HCT116 (cell line): ENCODE data around the gene HNF1B. TPM values are rescaled to one million over a fixed set of nuclear protein-coding genes. Genes with fewer than 3 reads are reported as not detected.

Experiments
- ATAC-seq: fragments of 200-7000 bp; cut with Tn5 transposase; 2 replicates; pipeline ENCODE4 v1.9.1; 2020; ENCODE audit warnings: mild to moderate bottlenecking, moderate library complexity
- BruUV-seq: library from RNA; stranded (reverse); fragments of 400-500 nt; replicated peaks from 2 replicates; lab custom pipeline; 2021; lab: Mats Ljungman, UMichigan
- CTCF ChIA-PET: fragments of 300-600 bp; sonication (Branson Sonifier 250); formaldehyde crosslinking; loops from one replicate; lab custom pipeline; 2021; ENCODE audit warnings: antibody characterized with exemption; lab: Charles Lee
- POLR2A ChIA-PET: fragments of 300-600, 350-600 bp; sonication (Branson Sonifier 250); formaldehyde crosslinking; loops from one replicate; lab custom pipeline; 2021; ENCODE audit warnings: antibody characterized with exemption; lab: Charles Lee
- RAD21 ChIA-PET, 2 experiments: fragments of 300-600 bp; sonication (Branson Sonifier 250); formaldehyde crosslinking; loops; one replicate each; lab custom pipeline; 2023; ENCODE audit warnings: low total read pairs in 2 of 2; ENCODE audit not compliant: uncharacterized antibody in 2 of 2, unreplicated experiment in 2 of 2, low non-redundant PET in 1 of 2; lab: Charles Lee
- DNase-seq: peaks from one replicate; pipeline ENCODE4 v3.0.0-alpha.2; 2010; ENCODE audit warnings: low read depth, low spot score
- H2AFZ ChIP-seq: fragments of 200-600 bp; shearing (Covaris generic), sonication (generic); 2 replicates; pipeline ENCODE4 v1.6.1; 2017; ENCODE audit warnings: low read depth, mixed run types, mixed read lengths, antibody characterized with exemption, low read length; ENCODE audit not compliant: poor library complexity, severe bottlenecking
- H3K27ac ChIP-seq: 2 replicates; pipeline ENCODE4 v1.5.1; 2012; ENCODE audit warnings: low read depth, low read length
- H3K27me3 ChIP-seq: fragments of 200-600 bp; sonication (generic); 2 replicates; pipeline ENCODE4 v1.6.1; 2016; ENCODE audit warnings: mixed run types, low read length, mixed read lengths; ENCODE audit not compliant: insufficient read depth
- H3K36me3 ChIP-seq, 2 experiments: fragments of 200-500 bp in 1 of 2; fragments of 200-600 bp in 1 of 2; sonication (Bioruptor generic) in 1 of 2; sonication (generic) in 1 of 2; 2 replicates each; pipeline versions ENCODE4 v1.5.1 to v1.6.1; 2014 to 2016; ENCODE audit warnings: low read length in 2 of 2, inconsistent platforms in 1 of 2, mixed read lengths in 1 of 2, mixed run types in 1 of 2; ENCODE audit not compliant: insufficient read depth in 2 of 2, control insufficient read depth in 1 of 2
- H3K4me1 ChIP-seq, 2 experiments: fragments of 200-600 bp in 1 of 2; sonication (generic) in 1 of 2; 2 replicates each; pipeline versions ENCODE4 v1.5.1 to v1.6.1; 2012 to 2017; ENCODE audit warnings: low read length in 2 of 2, inconsistent platforms in 1 of 2, mild to moderate bottlenecking in 1 of 2, mixed read lengths in 1 of 2, mixed run types in 1 of 2, moderate library complexity in 1 of 2; ENCODE audit not compliant: insufficient read depth in 2 of 2, control insufficient read depth in 1 of 2
- H3K4me2 ChIP-seq: fragments of 200-600 bp; sonication (generic); 2 replicates; pipeline ENCODE4 v1.6.1; 2017; ENCODE audit warnings: mixed run types, low read length, mixed read lengths
- H3K4me3 ChIP-seq, 2 experiments: fragments of 200-600 bp in 1 of 2; sonication (generic) in 1 of 2; replicated peaks in 1 of 2; 2 replicates each; pipeline ENCODE4 v1.5.1; 2011 to 2016; ENCODE audit warnings: low read length in 2 of 2, control low read depth in 1 of 2, low read depth in 1 of 2, mild to moderate bottlenecking in 1 of 2, mixed read lengths in 1 of 2, mixed run types in 1 of 2
- H3K79me2 ChIP-seq: fragments of 200-600 bp; sonication (generic); 2 replicates; pipeline ENCODE4 v1.6.1; 2017; ENCODE audit warnings: mild to moderate bottlenecking, mixed run types, low read length, moderate library complexity, mixed read lengths; ENCODE audit not compliant: insufficient read depth
- H3K9ac ChIP-seq: fragments of 200-600 bp; sonication (generic); 2 replicates; pipeline ENCODE4 v1.6.1; 2016; ENCODE audit warnings: low read length, mixed read lengths
- H3K9me2 ChIP-seq: fragments of 200-600 bp; sonication (generic), shearing (Covaris generic); 2 replicates; pipeline ENCODE4 v1.6.1; 2017; ENCODE audit warnings: mixed run types, mild to moderate bottlenecking, moderate library complexity; ENCODE audit not compliant: insufficient read depth
- H3K9me3 ChIP-seq, 2 experiments: fragments of 200-500 bp in 1 of 2; fragments of 200-600 bp in 1 of 2; sonication (Bioruptor generic) in 1 of 2; sonication (generic) in 1 of 2; 2 replicates each; pipeline ENCODE4 v1.6.1; 2014 to 2017; ENCODE audit warnings: low read length in 2 of 2, mixed read lengths in 2 of 2, inconsistent platforms in 1 of 2, low read depth in 1 of 2, mild to moderate bottlenecking in 1 of 2, mixed run types in 1 of 2, moderate library complexity in 1 of 2; ENCODE audit not compliant: control insufficient read depth in 1 of 2, insufficient read depth in 1 of 2
- H4K20me1 ChIP-seq: fragments of 200-600 bp; sonication (generic), shearing (Covaris generic); 2 replicates; pipeline ENCODE4 v1.6.1; 2017; ENCODE audit warnings: mixed run types, mild to moderate bottlenecking, moderate library complexity; ENCODE audit not compliant: insufficient read depth
- CEBPB ChIP-seq: IDR thresholded peaks from 2 replicates; pipeline ENCODE4 v1.6.1; 2012; ENCODE audit warnings: low read depth
- EZH2 ChIP-seq: fragments of 200-600 bp; sonication (generic); IDR thresholded peaks from 2 replicates; pipeline ENCODE4 v1.6.1; 2017; ENCODE audit warnings: antibody characterized with exemption, mixed run types
- EZH2phosphoT487 ChIP-seq: fragments of 200-600 bp; IDR thresholded peaks from 2 replicates; pipeline ENCODE4 v1.6.1; 2018; ENCODE audit warnings: antibody characterized with exemption, borderline replicate concordance
- FOSL1 ChIP-seq: IDR thresholded peaks from 2 replicates; pipeline ENCODE4 v1.6.1; 2012; ENCODE audit warnings: low read depth
- POLR2AphosphoS5 ChIP-seq: IDR thresholded peaks from 2 replicates; pipeline ENCODE4 v1.6.1; 2011; ENCODE audit warnings: mild to moderate bottlenecking, low read depth, low read length, moderate library complexity
- RAD21 ChIP-seq: IDR thresholded peaks from 2 replicates; pipeline ENCODE4 v1.6.1; 2012; ENCODE audit warnings: low read depth, mild to moderate bottlenecking
- SRF ChIP-seq: IDR thresholded peaks from 2 replicates; pipeline ENCODE4 v1.6.1; 2012; ENCODE audit warnings: low read depth
- YY1 ChIP-seq: IDR thresholded peaks from 2 replicates; pipeline ENCODE4 v1.6.1; 2011; ENCODE audit warnings: low read length, low read depth, moderate library complexity, mild to moderate bottlenecking; ENCODE audit not compliant: insufficient replicate concordance; ENCODE audit errors: extremely low read depth
- ZFX ChIP-seq: fragments of 450-650 bp; IDR thresholded peaks from 2 replicates; pipeline ENCODE4 v1.6.1; 2017
- intact Hi-C: fragments of 100-400 bp; cut with micrococcal nuclease; formaldehyde crosslinking; loops from 2 replicates; pipeline ENCODE4 v1.10.0; 2022
- total RNA-seq: library from RNA; stranded (reverse); gene quantifications from one replicate; pipeline ENCODE4 v1.2.1, GENCODE V29; 2021; ENCODE audit not compliant: unreplicated experiment
- TF ChIP-seq, protein P1 (sequence below): IDR thresholded peaks from 2 replicates; pipeline ENCODE4 v1.6.1; 2012

HNF1B gene
- total RNA-seq, 1 experiment from 2014 or later = 3.6 TPM

DNA sequence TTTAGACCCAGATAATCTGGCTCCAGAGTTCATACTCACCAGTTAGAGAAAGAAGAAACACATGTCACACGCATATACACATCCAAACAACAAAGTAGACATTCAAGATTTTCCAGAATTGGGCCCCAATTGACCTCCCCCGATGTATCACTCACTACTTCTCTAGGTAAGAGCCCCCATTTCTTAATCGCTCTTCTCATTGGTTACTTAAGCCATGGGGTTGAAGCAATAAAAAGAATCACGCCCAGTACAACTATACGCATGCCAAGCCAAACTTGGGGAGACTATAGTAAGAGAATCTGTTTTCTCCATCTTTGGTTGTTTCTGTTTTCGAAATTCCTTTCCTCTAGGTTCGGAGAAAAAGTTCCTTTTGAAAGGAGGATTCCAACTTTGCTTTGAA lies 102.2 kb downstream of the HNF1B start:
- peaks cover 10% of the 10 kb centered on the region in 2 experiments; a peak in 3 of 4 replicates for H3K36me3 ChIP-seq
- no peak for DNase-seq
- peaks cover 10% of the 10 kb centered on the region; the same call in 1 of the 2 replicates for H3K27me3 ChIP-seq
- ChIA-PET CTCF (no interaction called here), POLR2A (interaction anchor here (2.0 kb wide), 1 partner anchor 34 kb away, joined by 6 read pairs; the partner anchor contains the start of gene SYNRG)
- H2AFZ ChIP-seq = no peak overlapping the region
- H3K4me3 ChIP-seq = peak overlapping the region; percentile 69 to 90
- H3K27ac ChIP-seq = peak overlapping the region; percentile 48
- peak; percentile 58 for ATAC-seq
- no peaks in the 10 kb centered on the region for H3K9me2 ChIP-seq
- TSS peak; percentile 73 for BruUV-seq
- intact Hi-C loops = no loop called here
- no peak for TF ChIP-seq EZH2phosphoT487
- TF ChIP-seq POLR2AphosphoS5 = no peak
- TF ChIP-seq YY1 = no peak
- TF ChIP-seq, protein P1, sequence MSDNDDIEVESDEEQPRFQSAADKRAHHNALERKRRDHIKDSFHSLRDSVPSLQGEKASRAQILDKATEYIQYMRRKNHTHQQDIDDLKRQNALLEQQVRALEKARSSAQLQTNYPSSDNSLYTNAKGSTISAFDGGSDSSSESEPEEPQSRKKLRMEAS = peak; percentile 6; the same call in 1 of the 2 replicates
- TF ChIP-seq, all 23 proteins: peak for 1
- no peaks in the 10 kb centered on the region for H3K9me3 ChIP-seq
- peaks cover 53% of the 10 kb centered on the region for H3K79me2 ChIP-seq
- peak overlapping the region; percentile 74 for H3K4me2 ChIP-seq
- RAD21 ChIA-PET = no interaction called here
- H3K4me1 ChIP-seq = peaks cover 5 to 12% of the 10 kb centered on the region in 2 experiments; a peak in 3 of 4 replicates
- H3K9ac ChIP-seq = peak overlapping the region; percentile 80
- H4K20me1 ChIP-seq = no peaks in the 10 kb centered on the region

DNA sequence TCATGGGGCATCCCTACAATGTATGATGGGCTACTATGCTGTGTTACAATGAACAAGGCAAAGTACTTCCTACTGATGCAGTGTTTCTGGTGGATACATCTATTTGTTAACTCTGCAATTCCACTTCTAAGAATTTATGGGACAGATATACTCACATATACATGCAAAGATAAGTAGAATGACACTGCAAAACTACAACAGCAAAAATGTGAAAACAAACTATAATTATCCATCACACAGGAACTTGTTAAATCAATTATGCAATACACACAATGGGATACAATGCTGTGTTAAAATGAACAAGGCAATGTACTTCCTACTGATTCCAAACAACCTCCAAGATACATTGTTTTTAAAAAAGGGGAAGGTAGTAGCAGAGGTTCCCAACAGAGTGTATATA lies 104.8 kb downstream of the HNF1B start:
- H3K36me3 ChIP-seq = peaks cover 13 to 15% of the 10 kb centered on the region in 2 experiments; a peak in 3 of 4 replicates
- H3K4me1 ChIP-seq = peaks cover 5 to 12% of the 10 kb centered on the region in 2 experiments; a peak in 3 of 4 replicates
- no peak overlapping the region for H3K27ac ChIP-seq
- DNase-seq (no peak), ATAC-seq (no peak)
- H3K9me3 ChIP-seq = no peaks in the 10 kb centered on the region
- no peaks in the 10 kb centered on the region for H3K9me2 ChIP-seq
- no peaks in the 10 kb centered on the region for H4K20me1 ChIP-seq
- CTCF ChIA-PET = no interaction called here
- H3K4me2 ChIP-seq = no peak overlapping the region
- H2AFZ ChIP-seq = no peak overlapping the region
- H3K27me3 ChIP-seq = no peaks in the 10 kb centered on the region
- intact Hi-C loops = no loop called here
- POLR2A ChIA-PET = no interaction called here
- RAD21 ChIA-PET = no interaction called here
- BruUV-seq = TSS peak; percentile 8
- TF ChIP-seq RAD21 (no peak), EZH2 (no peak), FOSL1 (no peak), CEBPB (no peak), SRF (no peak), ZFX (no peak)
- TF ChIP-seq, protein P1 = no peak
- H3K4me3 ChIP-seq = no peak overlapping the region
- no peak overlapping the region for H3K9ac ChIP-seq
- peaks cover 65% of the 10 kb centered on the region for H3K79me2 ChIP-seq
